PFSK-1 (cell line): ENCODE data around the gene MRPL9.

ENCODE experiments used
- FOXP2 ChIP-seq: optimal IDR thresholded peaks from 2 replicates; pipeline ENCODE3; 2011; ENCODE audit warnings: borderline replicate concordance, control low read depth, inconsistent platforms; ENCODE audit not compliant: insufficient read depth; ENCODE audit errors: extremely low read length, extremely low read depth
- POLR2AphosphoS5 ChIP-seq: IDR thresholded peaks from 2 replicates; pipeline ENCODE4 v1.6.1; 2012; ENCODE audit warnings: low read depth, mild to moderate bottlenecking, control low read depth, low read length, moderate library complexity
- REST ChIP-seq, 2 experiments: IDR thresholded peaks; 2 replicates each; pipeline versions ENCODE4 v1.6.1 to v1.8.0; 2011 to 2012; ENCODE audit warnings: low read depth in 2 of 2, low read length in 2 of 2, control low read depth in 1 of 2, inconsistent platforms in 1 of 2, mild to moderate bottlenecking in 1 of 2, moderate library complexity in 1 of 2; ENCODE audit not compliant: insufficient read depth in 1 of 2
- SIN3A ChIP-seq: IDR thresholded peaks from 2 replicates; pipeline ENCODE4 v1.6.1; 2012; ENCODE audit warnings: mild to moderate bottlenecking, low read length, moderate library complexity, borderline replicate concordance; ENCODE audit not compliant: insufficient read depth
- TAF1 ChIP-seq: IDR thresholded peaks from 2 replicates; pipeline ENCODE4 v1.6.1; 2012; ENCODE audit warnings: low read length, control low read depth, borderline replicate concordance; ENCODE audit not compliant: insufficient read depth

Gene MRPL9

GRCh38 chr1:151807131-151807530 is 43.8 kb upstream of the MRPL9 start:
- no peak for TF ChIP-seq FOXP2
- no peak for TF ChIP-seq POLR2AphosphoS5
- no peak for TF ChIP-seq TAF1
- no peak for TF ChIP-seq REST (IDR thresholded peaks at IDR 0.05; ENCODE audit: insufficient read depth in 1 of 2, low read depth in 2 of 2, low read length in 2 of 2)
- no peak for TF ChIP-seq SIN3A

GRCh38 chr1:151806170-151806569 is 42.9 kb upstream of the MRPL9 start:
- TF ChIP-seq SIN3A, result no peak
- no peak for TF ChIP-seq FOXP2
- no peak for TF ChIP-seq POLR2AphosphoS5
- TF ChIP-seq TAF1, result no peak
- no peak for TF ChIP-seq REST (IDR thresholded peaks at IDR 0.05; ENCODE audit: insufficient read depth in 1 of 2, low read depth in 2 of 2, low read length in 2 of 2)

- TF ChIP-seq POLR2AphosphoS5 (no peak), FOXP2 (no peak), SIN3A (no peak), TAF1 (no peak), REST (IDR thresholded peaks at IDR 0.05; ENCODE audit: insufficient read depth in 1 of 2, low read depth in 2 of 2, low read length in 2 of 2) (no peak)
Observed at GRCh38 chr1:151805066-151805820, 41.9 kb upstream of the MRPL9 start, which contains the start of gene LINGO4. Gene LINGO4, minus strand, starts transcription at chr1:151805419. Its CDS starts 2,715 bp downstream, at chr1:151802704.

GRCh38 chr1:151803915-151804314 is 40.6 kb upstream of the MRPL9 start:
- TF ChIP-seq SIN3A, result no peak
- no peak for TF ChIP-seq FOXP2
- TF ChIP-seq POLR2AphosphoS5, result no peak
- TF ChIP-seq REST (IDR thresholded peaks at IDR 0.05; ENCODE audit: insufficient read depth in 1 of 2, low read depth in 2 of 2, low read length in 2 of 2), result no peak
- TF ChIP-seq TAF1, result no peak
